Putamen (tissue), 1 donor: ENCODE data around the gene SMCO4.

Experiments used
- DNase-seq: peaks from one replicate; pipeline ENCODE4 v3.0.0-alpha.2; 2016; ENCODE audit warnings: low spot score

Gene SMCO4

GRCh38 chr11:93504110-93505095 lies 38.8 kb downstream of the SMCO4 start:
- DNase-seq: no peak

DNA sequence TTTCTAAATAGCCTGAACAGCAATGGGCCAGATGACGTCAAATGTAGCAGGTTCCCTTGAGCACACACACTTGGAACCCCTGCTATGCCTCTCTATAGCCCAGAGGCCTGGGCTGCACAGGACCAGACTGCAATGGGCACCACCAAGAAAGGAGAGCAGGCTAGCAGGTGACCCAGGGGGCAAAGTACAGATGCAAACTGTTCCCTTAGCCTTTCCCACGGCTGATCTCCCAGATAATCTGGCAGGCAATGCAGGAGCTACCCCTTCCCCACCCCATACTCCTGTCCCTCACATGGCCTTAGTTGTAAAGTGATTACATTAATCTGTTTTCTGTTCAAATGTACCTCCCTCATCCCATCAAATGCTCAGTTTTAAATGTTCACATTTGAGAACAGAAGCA lies 41.3 kb downstream of the SMCO4 start:
- DNase-seq: no peak

DNA sequence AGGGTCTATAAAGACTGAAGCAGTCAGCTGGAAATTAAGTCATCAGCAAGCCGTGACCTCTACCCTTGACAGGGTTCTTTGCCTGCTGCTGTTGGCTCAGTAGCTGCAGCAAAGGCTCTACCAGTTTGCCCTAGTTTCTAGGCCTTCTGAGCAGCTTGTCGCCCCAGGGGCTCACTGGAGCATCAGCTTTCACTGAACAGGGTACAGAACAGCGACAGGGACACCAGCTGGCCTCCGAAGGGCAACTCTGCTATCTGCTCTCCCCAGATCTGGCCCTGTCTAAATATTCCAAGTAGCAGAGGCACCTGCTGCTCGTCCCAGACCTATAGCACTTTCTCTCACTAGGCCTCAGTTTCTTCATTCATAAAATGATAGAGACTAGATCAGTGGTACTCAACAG lies 42.4 kb downstream of the SMCO4 start:
- no peak for DNase-seq

DNA sequence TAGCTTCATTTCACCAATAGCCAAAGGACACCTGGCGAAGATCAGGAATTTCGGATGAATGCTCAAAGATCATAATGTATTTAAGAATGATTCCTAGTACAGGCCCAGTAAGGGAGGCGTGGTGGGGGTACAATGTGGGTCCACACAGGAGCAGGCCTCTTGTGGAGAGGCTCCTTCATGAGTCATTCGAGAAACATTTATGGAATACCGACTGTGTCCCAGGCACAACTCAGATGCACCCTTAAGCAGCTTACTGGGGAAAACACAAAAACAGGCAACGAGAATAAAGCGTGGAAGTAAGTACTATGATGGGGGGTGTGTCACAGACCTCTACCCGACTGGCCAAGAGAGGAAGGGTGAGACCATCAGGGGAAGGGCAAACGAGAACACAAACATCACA lies 44.5 kb downstream of the SMCO4 start:
- no peak for DNase-seq

DNA sequence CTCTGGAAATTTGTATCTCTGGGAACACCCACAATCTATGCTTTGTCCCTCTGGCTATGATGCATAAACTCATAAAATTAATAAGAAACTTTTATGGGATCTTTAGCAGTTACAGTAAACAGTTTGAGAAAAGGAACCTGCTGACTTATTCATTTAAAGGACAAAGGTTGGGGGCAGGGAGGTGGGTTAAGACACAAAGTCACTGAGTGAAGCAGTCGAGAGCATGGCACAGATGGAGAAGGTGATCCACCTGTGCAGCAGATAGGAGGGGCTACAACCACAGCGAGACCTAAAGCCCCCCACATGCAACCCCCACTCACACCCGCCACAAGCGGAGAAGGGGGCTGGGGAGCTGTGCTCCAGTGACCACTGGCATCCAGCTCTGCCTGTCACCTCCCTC lies 45.0 kb downstream of the SMCO4 start:
- no peak for DNase-seq

GRCh38 chr11:93497596-93497995 lies 45.6 kb downstream of the SMCO4 start:
- no peak for DNase-seq

GRCh38 chr11:93494357-93494756 lies 48.8 kb downstream of the SMCO4 start:
- no peak for DNase-seq

DNA sequence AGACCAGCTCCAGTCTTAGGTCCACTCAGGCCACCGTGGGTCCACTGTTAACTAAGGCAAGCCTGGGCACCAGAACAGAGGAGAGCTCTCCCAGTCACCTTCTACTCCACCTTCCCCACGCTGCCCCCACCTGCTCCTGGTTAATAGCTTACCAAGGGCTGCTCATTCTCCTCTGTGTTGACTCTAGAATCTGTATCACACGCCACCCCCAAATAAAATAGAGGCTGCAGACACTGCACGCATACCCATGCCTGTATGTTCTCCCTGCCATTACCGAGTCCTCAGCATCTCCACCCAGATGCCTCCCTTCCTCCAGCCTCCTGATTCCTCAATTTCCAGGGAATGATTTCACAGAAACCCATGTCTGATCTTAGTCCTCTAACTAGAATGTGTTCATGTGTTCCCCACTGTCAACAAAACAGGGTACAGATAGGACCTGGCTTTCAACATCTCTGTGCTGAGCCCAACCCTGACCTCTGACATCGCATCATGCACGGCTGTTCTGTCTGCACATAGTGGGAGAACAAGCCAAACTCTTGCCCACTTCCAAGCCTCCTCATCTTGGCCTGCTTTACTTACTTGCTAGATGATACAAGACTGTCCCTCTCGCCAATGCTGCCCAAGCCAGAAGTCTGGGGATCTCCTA lies 49.8 kb downstream of the SMCO4 start:
- no peak for DNase-seq

GRCh38 chr11:93492464-93493251 lies 50.5 kb downstream of the SMCO4 start:
- DNase-seq: no peak

DNA sequence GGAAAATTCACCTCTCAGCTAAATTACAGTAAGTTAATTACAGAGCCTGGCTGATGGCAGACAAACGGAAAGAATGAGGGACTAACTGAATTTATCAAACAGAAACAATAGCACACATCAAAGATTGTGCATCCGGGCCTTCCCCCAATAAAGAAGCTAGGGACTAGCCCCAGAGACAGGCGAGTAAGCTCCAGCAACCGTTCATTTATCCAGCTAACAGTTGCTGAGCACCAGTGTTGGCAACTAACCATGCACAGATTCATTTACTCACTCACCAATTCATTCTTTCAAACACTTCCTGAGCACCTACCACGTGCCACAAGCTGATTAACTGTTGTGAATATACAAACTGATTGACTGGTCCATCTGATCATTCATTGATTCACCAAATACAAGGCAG lies 51.2 kb downstream of the SMCO4 start:
- DNase-seq: no peak

- no peak for DNase-seq
Observed at GRCh38 chr11:93490996-93491618, 52.1 kb downstream of the SMCO4 start.

GRCh38 chr11:93489841-93490240 lies 53.4 kb downstream of the SMCO4 start:
- DNase-seq: no peak

DNA sequence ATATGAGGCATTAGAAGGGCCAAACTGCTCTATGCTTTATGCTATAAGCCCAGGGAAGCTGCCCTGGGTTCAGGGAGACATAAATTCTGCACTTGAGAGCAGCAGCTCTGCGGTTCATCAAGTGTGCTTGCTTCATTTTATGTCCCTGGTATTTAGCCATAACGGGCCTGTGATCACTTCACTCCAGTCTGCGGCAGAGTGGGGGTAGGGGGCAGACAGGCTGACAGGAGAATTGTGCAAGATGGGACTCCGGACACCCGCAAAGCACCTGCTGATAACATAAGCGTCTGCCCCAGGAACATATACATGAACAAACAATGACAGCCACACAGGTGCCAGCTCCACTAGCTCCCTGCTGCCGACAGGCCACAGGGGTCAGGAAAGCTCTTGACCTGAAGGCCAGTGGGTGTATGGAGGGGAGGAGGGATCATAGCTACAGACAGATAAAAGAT lies 56.1 kb downstream of the SMCO4 start:
- no peak for DNase-seq

GRCh38 chr11:93485983-93486382 lies 57.2 kb downstream of the SMCO4 start:
- DNase-seq: no peak

DNA sequence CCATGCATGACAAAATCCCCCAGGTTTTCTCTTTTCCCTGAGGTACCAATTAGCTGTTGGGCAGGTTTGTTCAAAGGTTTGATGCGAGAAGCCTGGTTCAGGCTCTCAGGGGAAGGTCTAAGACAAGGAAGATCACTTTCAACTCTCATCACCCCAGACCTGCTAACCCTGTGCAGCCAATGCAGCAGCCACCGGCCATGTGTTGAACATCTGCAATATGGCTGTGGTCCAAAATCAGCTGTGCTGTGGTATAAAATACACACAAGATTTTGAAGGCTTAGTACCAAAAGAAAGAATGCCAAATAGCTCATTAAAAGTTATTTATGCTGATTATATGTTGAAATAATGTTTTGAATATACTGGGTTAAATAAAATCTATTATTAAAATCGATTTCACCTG lies 58.5 kb downstream of the SMCO4 start:
- DNase-seq: no peak

- DNase-seq: no peak
Observed at GRCh38 chr11:93482556-93482955, 60.6 kb downstream of the SMCO4 start.

DNA sequence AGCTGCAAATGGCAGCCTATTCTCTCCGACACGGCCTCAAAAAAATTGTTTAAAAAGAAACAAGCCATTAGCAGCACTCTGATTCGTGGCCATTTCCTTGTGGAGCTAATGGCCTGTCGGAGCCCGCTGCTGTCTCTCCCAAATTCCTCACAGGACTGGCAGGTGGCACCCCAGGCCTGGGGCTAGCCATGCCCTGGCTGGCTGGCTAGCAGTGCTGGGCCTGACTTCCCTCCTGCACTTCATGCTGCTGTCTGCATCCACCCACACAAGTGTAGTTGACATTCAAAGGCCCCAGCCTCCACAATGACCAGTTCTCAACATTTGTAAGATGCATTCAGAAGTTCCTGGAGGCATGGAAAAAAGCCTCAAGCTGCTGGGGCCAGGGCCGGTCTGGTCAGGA lies 61.5 kb downstream of the SMCO4 start:
- no peak for DNase-seq

DNA sequence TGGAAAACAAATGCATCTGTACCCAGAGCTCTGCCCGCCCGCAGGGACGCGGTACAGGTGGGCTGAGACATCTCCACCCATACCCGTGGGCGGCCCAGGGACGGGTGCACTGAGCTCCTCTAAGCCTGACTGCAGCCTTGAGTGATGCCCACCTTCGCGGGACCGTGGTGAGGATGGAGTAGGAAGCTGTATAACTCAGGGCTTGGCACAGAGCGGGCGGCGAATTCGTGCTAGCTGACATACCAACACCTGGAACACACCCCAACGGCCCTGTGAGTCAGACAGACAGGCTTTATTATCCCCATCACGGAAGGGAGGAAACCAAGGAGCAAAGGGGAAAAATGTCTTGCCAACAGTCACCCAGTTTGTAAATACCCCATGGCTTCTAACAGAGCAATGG lies 61.9 kb downstream of the SMCO4 start:
- DNase-seq: no peak

DNA sequence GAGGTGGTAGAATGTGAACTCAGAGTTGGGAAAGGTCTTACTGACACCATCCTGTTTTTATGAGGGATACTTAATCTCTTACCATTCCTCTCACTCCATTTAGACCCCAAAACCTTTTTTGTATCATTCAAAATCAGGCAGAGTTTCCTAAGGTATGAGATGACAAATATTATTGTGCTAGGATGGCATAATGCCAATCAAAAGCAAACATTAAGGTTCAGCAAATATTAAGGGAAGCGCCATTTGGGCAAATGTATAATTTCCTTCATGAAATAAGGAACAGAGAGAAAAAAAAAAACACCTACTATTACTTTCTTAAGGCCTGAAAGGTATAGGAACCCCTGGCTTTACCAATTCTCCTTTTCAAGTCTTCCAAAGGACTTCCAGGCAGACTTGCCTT lies 62.4 kb downstream of the SMCO4 start:
- no peak for DNase-seq

DNA sequence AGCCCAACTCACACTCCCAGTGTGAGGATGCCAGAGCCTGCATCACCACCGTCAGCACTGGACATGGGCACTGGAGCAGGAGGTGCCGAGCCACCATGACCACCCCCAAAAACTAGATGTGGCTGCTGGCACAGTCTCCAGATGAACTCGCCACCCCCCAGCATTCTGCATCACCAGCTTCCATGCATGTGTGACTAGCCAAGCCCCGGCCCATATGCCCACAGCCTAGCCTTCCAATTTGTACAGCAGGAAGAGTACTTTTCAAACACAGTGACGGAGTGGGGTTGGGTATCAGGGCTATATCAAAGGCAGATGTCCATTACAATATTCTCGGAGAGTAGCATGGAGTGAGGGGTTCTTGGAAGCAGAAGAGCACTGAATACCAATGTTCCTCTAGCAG lies 62.9 kb downstream of the SMCO4 start:
- no peak for DNase-seq

GRCh38 chr11:93478841-93479240 lies 64.3 kb downstream of the SMCO4 start:
- DNase-seq: no peak

GRCh38 chr11:93477684-93478234 lies 65.4 kb downstream of the SMCO4 start:
- DNase-seq: no peak
